GM13976 (cell line): ENCODE results near the gene RAB9A.
A peak's percentile ranks its signal among the peaks of the same experiment; 100 is the strongest.

Experiments used
- DNase-seq: peaks from one replicate; pipeline ENCODE4 v3.0.0; 2012; ENCODE audit warnings: low spot score
- CTCF ChIP-seq: IDR thresholded peaks from 2 replicates; pipeline ENCODE4 v1.5.1; 2012; ENCODE audit warnings: borderline replicate concordance, mild to moderate bottlenecking; ENCODE audit not compliant: insufficient read depth; ENCODE audit errors: extremely low read depth, missing control alignments, control extremely low read depth
- in situ Hi-C: fragments of 300-500 bp; cut with MboI; formaldehyde crosslinking; loops from one replicate; pipeline ENCODE4 v1.12.0; 2022; ENCODE audit warnings: low sequenced_read_pairs, mixed read lengths, inconsistent platforms; ENCODE audit not compliant: unreplicated experiment

The RAB9A gene

GRCh38 chrX:13658602-13659001 lies 30.3 kb upstream of the RAB9A start:
- DNase-seq = peak; percentile 38
- in situ Hi-C loops = loop anchor here (5.0 to 25.0 kb wide), 2 partner anchors 89 to 571 kb away; no protein-coding TSS in a partner anchor
- peak; percentile 44 for TF ChIP-seq CTCF

- DNase-seq = no peak
- TF ChIP-seq CTCF = no peak
- in situ Hi-C loops = loop anchor here (5.0 to 25.0 kb wide), 2 partner anchors 88 to 572 kb away; no protein-coding TSS in a partner anchor
Observed at GRCh38 chrX:13659063-13659462, 29.9 kb upstream of the RAB9A start.

GRCh38 chrX:13661735-13662288 lies 27.1 kb upstream of the RAB9A start:
- no peak for DNase-seq
- no peak for TF ChIP-seq CTCF
- in situ Hi-C loops = loop anchor here (5.0 to 25.0 kb wide), 2 partner anchors 365 to 575 kb away; partner anchors contain the start of gene GEMIN8

- in situ Hi-C loops = loop anchor here (5.0 to 25.0 kb wide), 2 partner anchors 365 to 575 kb away; partner anchors contain the start of gene GEMIN8
- DNase-seq = peak; percentile 23
- TF ChIP-seq CTCF = no peak
Observed at GRCh38 chrX:13662355-13662791, 26.6 kb upstream of the RAB9A start.

GRCh38 chrX:13664020-13664419 lies 24.9 kb upstream of the RAB9A start:
- in situ Hi-C loops = loop anchor here (5.0 to 25.0 kb wide), 2 partner anchors 363 to 577 kb away; partner anchors contain the start of gene GEMIN8
- no peak for DNase-seq
- TF ChIP-seq CTCF = no peak

- no peak for DNase-seq
- TF ChIP-seq CTCF = no peak
- in situ Hi-C loops = loop anchor here (25.0 kb wide), 1 partner anchor 580 kb away; no protein-coding TSS in a partner anchor
Observed at GRCh38 chrX:13666836-13667235, 22.1 kb upstream of the RAB9A start.
